ENCODE data around the gene TTLL12.

Gene TTLL12

DNA sequence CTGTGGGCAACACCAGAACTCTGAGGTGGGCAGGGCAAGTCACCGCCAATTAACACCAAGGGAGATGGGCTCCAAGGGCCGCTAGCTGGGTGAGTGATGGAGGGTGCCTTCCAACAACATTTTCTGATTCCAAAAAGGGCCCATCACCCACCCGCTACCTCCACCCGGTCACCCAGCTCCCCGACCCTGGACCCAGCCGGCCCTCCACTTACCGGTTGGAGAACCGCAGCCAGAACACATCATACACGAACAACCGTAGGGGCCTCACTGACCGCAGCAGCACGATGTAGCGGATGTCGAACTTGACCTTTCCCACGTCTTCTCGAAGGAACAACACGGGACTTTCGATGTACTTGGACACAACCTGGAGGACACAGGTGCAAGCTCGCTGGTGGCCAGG lies 14.7 kb downstream of the TTLL12 start:
- DNase-seq = no peak

- DNase-seq = no peak
Observed at GRCh38 chr22:43171607-43172006, 15.3 kb downstream of the TTLL12 start.

- no peak for DNase-seq
Observed at GRCh38 chr22:43171019-43171491, 15.9 kb downstream of the TTLL12 start.

- no peak for DNase-seq
Observed at GRCh38 chr22:43170131-43170480, 16.8 kb downstream of the TTLL12 start.

- no peak for DNase-seq
Observed at GRCh38 chr22:43169310-43170130, 17.4 kb downstream of the TTLL12 start.

DNA sequence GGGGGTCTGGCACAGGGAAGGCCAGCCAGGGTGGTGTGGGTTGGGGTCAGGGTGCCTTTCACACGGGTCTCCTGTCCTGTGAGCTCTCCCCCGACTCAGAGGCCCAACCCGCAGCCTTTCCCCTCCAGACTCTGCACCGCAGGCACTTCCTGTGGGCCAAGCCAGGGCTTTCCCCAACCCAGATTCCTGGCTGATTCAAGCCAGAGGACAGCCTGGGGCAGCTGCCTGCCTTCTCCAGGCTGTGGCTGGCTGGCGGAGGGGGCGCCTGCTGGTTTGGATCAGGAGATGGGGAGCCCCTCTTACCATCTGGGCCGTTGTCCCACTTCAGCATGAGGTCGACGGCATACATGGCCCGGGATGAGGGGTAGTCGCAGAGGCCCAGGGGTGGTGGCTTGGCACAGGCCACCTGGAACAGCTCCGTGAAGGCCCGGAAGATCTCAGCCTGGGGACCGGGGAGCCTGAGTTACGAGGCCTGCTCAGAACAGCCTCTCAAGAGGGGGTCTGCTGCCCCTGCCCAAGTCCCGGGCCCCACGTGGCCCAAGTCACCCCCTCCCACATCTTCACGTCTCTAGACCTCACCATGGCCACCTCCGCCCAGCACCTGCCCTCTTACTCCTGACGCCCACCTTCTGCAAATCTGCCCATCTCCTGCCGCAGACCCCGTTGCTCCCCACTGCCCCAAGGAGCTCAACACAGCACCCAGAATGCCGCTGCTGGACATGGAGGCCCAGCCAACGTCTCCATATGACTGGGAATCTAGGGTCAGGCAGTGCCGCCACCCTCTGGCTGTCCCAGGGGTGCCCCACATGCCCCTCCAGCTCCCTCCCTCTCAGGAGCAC lies 18.2 kb downstream of the TTLL12 start:
- no peak for DNase-seq

- DNase-seq = no peak
Observed at GRCh38 chr22:43167001-43167589, 19.8 kb downstream of the TTLL12 start.

DNA sequence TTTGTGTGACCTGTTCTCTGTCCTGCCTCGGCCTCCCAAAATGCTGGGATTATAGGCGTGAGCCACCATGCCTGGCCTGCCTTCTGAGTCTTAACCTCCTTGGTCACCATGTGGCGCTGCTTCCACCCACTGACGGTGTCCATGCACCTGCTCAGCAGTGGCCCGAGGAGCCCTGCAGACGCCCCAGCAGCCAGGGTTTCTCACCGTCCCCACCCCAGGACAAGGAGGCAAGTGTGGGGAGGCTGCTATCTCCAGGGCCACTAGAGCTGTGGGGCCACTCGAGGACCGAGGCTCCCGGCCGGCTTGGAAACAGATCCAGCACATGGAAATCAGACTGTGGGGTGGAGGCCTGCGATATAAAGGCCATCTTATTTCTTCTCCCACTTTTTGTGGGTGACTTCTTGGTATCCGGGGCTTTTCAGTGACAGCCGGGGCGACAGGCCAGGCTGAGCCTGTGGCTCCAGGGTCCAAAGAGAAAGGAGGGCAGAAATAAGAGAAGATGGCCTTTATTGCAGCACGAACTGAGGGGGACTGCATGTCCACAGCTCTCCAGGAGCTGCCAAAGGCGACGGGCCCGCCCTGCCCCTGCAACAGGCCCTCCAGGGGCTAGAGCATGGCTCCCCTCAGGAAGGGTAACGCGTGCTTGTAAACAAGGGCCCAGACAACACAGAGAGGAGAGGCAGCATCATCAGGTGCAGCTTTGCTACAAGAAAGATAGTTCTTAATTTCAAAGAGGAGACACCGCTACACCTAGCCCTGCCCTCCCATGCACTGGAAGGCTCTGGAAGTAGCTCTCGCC lies 20.6 kb downstream of the TTLL12 start:
- DNase-seq = no peak

DNA sequence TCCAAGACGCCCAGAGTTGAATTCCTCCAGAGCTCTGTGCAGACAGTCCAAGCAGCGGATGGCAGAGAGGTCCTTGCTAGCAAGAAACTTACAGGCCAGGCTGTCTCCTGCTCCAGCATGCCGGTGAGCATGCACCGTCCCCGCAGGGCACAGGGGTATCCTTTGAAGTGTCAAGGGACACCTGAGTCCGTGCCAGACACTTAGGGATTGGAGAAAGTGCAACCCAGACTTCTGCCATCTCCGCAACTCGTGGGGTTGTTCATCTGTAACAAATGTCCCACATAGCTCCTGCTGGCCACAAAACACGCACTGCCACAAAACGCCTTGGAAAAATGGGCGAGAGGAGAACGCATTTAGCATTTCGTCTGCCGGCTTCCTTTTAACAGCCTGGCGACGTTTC lies 22.3 kb downstream of the TTLL12 start:
- DNase-seq = no peak

GRCh38 chr22:43163241-43163795 lies 23.6 kb downstream of the TTLL12 start:
- DNase-seq = no peak

DNA sequence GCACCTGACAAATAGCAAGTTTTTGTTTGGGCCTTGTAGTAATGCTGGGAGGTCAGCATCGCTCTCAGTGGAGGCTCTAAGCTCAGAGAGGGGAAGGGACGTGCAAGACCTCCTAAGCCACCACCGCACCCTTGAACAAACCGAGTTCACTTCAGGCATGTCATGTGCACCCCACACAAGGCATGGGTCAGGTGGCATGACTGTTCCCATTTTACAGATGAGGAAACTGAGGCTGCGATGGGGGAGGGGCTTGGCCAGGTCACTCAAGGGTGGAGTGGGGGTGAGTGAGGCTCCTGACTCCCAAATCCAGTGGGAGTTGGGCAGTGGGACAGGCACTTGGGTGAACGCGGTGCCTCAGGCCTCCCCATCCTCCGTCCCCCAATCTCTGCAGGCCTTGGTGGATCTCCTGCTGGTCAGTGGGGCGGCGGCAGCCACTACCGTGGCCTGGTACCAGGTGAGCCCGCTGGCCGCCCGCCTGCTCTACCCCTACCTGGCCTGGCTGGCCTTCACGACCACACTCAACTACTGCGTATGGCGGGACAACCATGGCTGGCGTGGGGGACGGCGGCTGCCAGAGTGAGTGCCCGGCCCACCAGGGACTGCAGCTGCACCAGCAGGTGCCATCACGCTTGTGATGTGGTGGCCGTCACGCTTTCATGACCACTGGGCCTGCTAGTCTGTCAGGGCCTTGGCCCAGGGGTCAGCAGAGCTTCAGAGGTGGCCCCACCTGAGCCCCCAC lies 24.4 kb downstream of the TTLL12 start:
- no peak for DNase-seq

DNA sequence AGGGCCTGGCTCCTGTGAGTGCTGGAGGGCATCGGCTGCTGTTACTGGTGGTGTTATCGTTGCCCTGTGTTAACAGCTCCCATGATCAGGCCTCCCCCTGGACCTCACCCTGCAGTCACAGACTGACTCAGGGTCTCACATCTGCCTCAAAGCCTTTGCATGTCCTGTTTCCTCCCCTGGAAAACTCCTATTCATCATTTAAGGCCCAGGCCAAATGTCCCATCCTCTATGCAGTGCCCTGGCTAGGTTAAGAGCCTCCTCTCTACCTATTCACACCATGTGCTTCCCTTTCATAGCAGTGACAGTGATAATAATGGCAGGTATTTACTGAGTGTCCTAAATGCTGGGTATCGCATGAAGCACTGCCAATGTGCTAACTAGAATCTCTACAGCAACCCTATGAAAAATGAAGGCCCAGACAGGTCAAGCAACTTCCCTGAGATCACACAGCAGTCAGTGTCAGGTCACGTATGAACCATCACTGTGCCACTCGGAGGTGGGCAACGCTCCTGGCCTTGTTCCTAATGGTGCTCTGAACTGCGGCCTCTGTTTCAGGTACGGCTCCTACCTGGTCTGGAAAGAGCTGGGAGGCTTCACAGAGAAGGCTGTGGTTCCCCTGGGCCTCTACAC lies 26.3 kb downstream of the TTLL12 start:
- no peak for DNase-seq

GRCh38 chr22:43159484-43160178 lies 27.3 kb downstream of the TTLL12 start:
- DNase-seq = no peak

DNA sequence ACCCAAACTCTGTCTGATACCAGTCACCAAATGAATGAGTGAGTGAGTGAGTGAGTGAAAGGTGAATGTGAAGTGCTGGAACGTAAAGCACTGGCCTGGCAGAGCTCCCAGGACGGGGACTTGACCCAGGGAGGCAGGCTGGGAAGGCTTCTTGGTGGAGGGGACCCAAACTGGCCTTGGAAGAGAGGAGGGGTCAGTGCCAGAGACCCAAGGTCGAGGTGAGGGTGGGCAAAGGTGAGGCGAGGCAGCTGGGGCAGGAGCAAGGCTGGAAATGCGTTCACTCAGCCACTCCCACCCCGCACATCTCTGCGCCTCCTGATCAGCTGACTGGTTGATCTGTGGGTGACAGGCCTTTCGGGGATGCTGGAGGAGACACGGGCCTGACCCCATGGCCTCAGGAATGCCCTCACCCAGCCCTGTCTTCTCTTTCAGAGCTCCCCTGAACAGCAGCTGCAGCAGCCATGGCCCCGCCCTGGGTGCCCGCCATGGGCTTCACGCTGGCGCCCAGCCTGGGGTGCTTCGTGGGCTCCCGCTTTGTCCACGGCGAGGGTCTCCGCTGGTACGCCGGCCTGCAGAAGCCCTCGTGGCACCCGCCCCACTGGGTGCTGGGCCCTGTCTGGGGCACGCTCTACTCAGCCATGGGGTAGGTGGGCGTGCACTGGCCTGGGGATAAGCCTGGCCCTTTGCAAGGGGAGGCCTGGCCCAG lies 28.0 kb downstream of the TTLL12 start:
- no peak for DNase-seq

- no peak for DNase-seq
Observed at GRCh38 chr22:43157874-43158546, 28.9 kb downstream of the TTLL12 start.

DNA sequence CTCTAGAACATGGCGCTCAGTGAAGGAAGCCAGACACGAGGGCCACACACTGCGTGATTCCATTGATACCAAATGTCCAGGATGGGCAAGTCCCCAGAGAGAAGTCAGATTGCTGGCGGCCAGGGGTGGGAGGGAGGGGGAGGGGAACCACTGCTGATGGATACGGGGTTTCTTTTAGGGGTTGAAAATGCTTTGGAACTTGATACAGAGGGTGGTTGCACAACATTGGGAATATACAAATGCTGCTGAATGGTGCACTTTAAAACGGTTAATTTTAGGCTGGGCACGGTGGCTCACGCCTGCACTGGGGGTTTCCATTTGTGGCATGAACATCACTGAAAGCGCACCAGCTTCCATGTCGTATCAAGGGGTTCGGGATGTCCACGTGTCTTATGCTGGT lies 30.5 kb downstream of the TTLL12 start:
- DNase-seq = no peak

GRCh38 chr22:43155789-43156188 lies 31.1 kb downstream of the TTLL12 start:
- no peak for DNase-seq

DNA sequence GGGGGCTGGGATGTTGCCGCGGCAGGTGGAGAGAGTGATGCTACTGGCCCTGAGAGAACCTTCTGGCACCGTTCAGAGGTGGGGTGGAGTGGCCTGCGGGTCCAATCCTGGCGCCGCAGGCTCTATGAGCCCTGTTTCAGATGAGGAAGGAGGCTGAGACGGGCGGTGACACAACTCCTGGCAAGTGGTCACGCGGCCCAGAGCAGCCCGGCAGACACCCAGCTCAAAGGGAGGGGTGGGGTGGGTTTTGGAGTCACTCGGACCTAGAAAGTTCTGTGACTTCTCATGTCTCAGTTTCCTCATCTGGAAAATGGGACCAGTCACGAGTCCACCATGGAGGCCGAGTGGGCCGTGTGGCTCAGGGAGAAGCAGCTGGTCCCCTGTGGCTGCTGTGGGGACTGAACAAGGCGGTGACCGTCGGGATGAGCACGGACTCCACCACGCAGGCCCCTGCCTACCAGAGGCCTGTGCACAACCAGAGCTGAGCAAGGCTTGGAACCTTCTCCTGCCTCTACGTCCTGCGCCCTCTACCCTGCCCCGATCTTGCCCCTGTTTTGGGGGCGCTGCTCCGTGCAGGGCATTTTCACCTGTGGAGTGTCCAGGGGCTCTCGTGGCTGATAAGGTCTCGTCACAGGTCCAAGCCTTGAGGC lies 31.9 kb downstream of the TTLL12 start:
- DNase-seq = no peak

DNA sequence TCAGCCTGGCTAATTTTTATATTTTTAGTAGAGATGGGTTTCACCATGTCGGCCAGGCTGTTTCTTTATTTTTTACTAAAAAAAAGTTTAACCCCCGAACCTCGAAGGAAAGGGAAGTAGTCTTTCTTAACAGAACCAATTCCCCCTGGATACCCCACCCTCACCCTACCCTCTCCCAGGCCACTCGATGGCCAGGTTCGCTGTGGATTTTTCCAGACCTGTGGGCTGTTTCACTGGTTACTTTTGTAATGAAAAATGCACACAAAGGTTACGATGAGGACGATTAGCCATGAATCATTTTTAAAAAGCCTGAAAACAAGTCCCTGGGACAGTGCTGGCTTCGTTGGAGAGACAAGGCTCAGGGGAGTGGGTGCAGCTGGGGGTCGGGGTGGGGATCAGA lies 33.0 kb downstream of the TTLL12 start:
- no peak for DNase-seq
